ENCODE measurements around the gene LRRC53. TPM values are rescaled to one million over a fixed set of nuclear protein-coding genes. Genes with fewer than 3 reads are reported as not detected.

The LRRC53 gene
- total and polyA plus RNA-seq, 2 of the 4 experiments (the other 2 are of a cell fraction): not detected

- H2BK15ac ChIP-seq (ENCODE audit: low read depth, low read length): no peak overlapping the region
- H3K79me1 ChIP-seq (ENCODE audit: low read depth in 1 of 2, low read length in 2 of 2): no peaks in the 10 kb centered on the region
- peak overlapping the region; percentile 31; the same call in 1 of the 2 replicates for H2BK120ac ChIP-seq (ENCODE audit: low read depth, low read length)
- peak overlapping the region; percentile 3 for H4K5ac ChIP-seq (ENCODE audit: low read depth, low read length)
- no peak overlapping the region for H2AK5ac ChIP-seq (ENCODE audit: low read depth, low read length)
- H3K56ac ChIP-seq (ENCODE audit: extremely low read depth, insufficient read depth, low read length): no peak overlapping the region
- H2AK9ac ChIP-seq (replicated peaks; ENCODE audit: low read depth, low read length, poor library complexity): no peak overlapping the region
- no peaks in the 10 kb centered on the region for H3K27me3 ChIP-seq (ENCODE audit: control insufficient read depth, insufficient read depth, low read length)
- H3K27ac ChIP-seq (ENCODE audit: insufficient read depth, low read length): no peak overlapping the region
- intact Hi-C loops (cut with micrococcal nuclease) (loop anchor here (10.0 kb wide), 1 partner anchor 466 kb away; no protein-coding TSS in a partner anchor), in situ Hi-C loops (cut with MboI; ENCODE audit: low sequenced_read_pairs) (no loop called here), dilution Hi-C loops (cut with HindIII; ENCODE audit: low sequenced_read_pairs, unreplicated experiment) (no loop called here)
- H3K9me3 ChIP-seq (ENCODE audit: control insufficient read depth, insufficient read depth, low read length): no peaks in the 10 kb centered on the region
- ChIA-PET POLR2A (ENCODE audit: unreplicated experiment) (no interaction called here), CTCF (no interaction called here)
- H3K14ac ChIP-seq (replicated peaks; ENCODE audit: low read depth, low read length): no peak overlapping the region
- no TSS peak for BruUV-seq (replicated peaks)
- no peak overlapping the region for H3K9ac ChIP-seq (ENCODE audit: low read depth, low read length)
- no peak overlapping the region for H2BK20ac ChIP-seq (ENCODE audit: low read depth, low read length)
- H3K9me1 ChIP-seq (ENCODE audit: insufficient read depth, low read length): no peaks in the 10 kb centered on the region
- H3K36me3 ChIP-seq (ENCODE audit: control insufficient read depth, insufficient read depth, low read length): no peaks in the 10 kb centered on the region
- no peaks in the 10 kb centered on the region for H4K20me1 ChIP-seq (ENCODE audit: insufficient read depth, low read length)
- H3K4me1 ChIP-seq (ENCODE audit: control insufficient read depth, insufficient read depth, low read length): peaks cover 6% of the 10 kb centered on the region; the same call in 1 of the 2 replicates
- ATAC-seq (ENCODE audit: low read depth) (no peak; the same call in 1 of the 2 replicates), DNase-seq (no peak)
- no CpG with 5 or more reads among the region's 3 CpGs for WGBS, 2 experiments (ENCODE audit: extremely low coverage in 2 of 2, insufficient read length in 1 of 2)
- H2BK5ac ChIP-seq (ENCODE audit: low read depth, low read length, poor library complexity, severe bottlenecking): no peak overlapping the region
- TF ChIP-seq ELK1 (IDR thresholded peaks at IDR 0.05; ENCODE audit: borderline replicate concordance, low read depth, low read length): no peak
- TF ChIP-seq NFE2L2 (IDR thresholded peaks at IDR 0.05; ENCODE audit: low read depth, low read length): no peak
- TF ChIP-seq MAZ (IDR thresholded peaks at IDR 0.05; ENCODE audit: borderline replicate concordance, low read depth, low read length): no peak
- no peak for TF ChIP-seq FOS (IDR thresholded peaks at IDR 0.05; ENCODE audit: low read depth, low read length)
- no peak for TF ChIP-seq CTCF (conservative IDR thresholded peaks at IDR 0.05; ENCODE audit: low read depth, low read length)
- TF ChIP-seq POLR2A (IDR thresholded peaks at IDR 0.05; ENCODE audit: low read depth, low read length): no peak
- TF ChIP-seq RAD21 (IDR thresholded peaks at IDR 0.05; ENCODE audit: low read length): no peak
- no peak for TF ChIP-seq CHD1 (IDR thresholded peaks at IDR 0.05; ENCODE audit: low read depth, low read length)
- TF ChIP-seq CEBPB (IDR thresholded peaks at IDR 0.05; ENCODE audit: low read depth, low read length): no peak
- no peak for TF ChIP-seq BHLHE40 (IDR thresholded peaks at IDR 0.05; ENCODE audit: low read depth, low read length)
- TF ChIP-seq RCOR1 (IDR thresholded peaks at IDR 0.05; ENCODE audit: insufficient replicate concordance, low read length): no peak
- H4K8ac ChIP-seq (ENCODE audit: low read depth in 2 of 2, low read length in 2 of 2): 0 out of 4 replicates have a peak overlapping the region, but pooled peaks of 1 of the 2 experiments have one; percentile 4
- H3K4me3 ChIP-seq (ENCODE audit: insufficient read depth, low read depth, low read length): no peak overlapping the region
- no peak overlapping the region for H3K4ac ChIP-seq (ENCODE audit: low read depth, low read length)
- peak overlapping the region; percentile 78; the same call in 1 of the 2 replicates for H3K18ac ChIP-seq (ENCODE audit: low read depth, low read length)
- peak overlapping the region; percentile 15 for H2AFZ ChIP-seq (replicated peaks; ENCODE audit: low read length, poor library complexity)
- no peak overlapping the region for H3K23ac ChIP-seq (ENCODE audit: low read depth, low read length)
- H4K91ac ChIP-seq (ENCODE audit: insufficient read depth, low read depth, low read length): no peak overlapping the region
- H3K4me2 ChIP-seq (ENCODE audit: low read depth, low read length): no peak overlapping the region; the same call in 1 of the 2 replicates
Observed at GRCh38 chr1:74470936-74471335, 41.5 kb downstream of the LRRC53 start.
